Hematopoietic multipotent progenitor cell treated with erythropoietin and hydrocortisone succinate and interleukin-3 and kit ligand, for 4 days (in vitro differentiated cells): ENCODE data around the gene XRCC4.
"Not testable (repeated sequence)": the region's sequence is repeated elsewhere in the genome, so short reads cannot be mapped to it uniquely, and the experiment has no call there.

Source experiments
- DNase-seq: peaks from one replicate; pipeline ENCODE4 v3.0.0-alpha.2; 2015

XRCC4 gene

GRCh38 chr5:83283761-83284160, 206.4 kb downstream of the XRCC4 start:
- DNase-seq = no peak

GRCh38 chr5:83285661-83286398, 208.5 kb downstream of the XRCC4 start:
- DNase-seq = no peak

DNA sequence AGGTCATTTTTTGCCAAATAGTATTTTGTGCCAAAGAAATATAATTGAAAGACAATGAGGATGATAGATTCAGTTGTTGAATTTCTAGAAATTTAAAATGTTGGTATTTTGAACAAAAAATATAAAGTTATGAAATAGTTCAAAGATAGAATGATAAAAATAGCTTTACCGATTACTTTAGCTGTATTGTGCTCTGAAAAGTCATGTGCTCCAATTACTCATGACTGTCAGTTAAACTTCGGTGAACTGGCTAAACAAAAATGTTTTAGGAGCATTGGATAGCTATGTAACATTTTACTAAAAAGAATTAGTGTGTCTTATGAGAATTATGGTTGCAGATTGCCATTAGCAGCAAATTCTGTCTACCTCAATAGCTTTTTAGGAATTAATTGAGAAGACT, 216.9 kb downstream of the XRCC4 start:
- DNase-seq = no peak

- no peak for DNase-seq
These were observed 222.0 kb downstream of the XRCC4 start for GRCh38 chr5:83299353-83299752.

DNA sequence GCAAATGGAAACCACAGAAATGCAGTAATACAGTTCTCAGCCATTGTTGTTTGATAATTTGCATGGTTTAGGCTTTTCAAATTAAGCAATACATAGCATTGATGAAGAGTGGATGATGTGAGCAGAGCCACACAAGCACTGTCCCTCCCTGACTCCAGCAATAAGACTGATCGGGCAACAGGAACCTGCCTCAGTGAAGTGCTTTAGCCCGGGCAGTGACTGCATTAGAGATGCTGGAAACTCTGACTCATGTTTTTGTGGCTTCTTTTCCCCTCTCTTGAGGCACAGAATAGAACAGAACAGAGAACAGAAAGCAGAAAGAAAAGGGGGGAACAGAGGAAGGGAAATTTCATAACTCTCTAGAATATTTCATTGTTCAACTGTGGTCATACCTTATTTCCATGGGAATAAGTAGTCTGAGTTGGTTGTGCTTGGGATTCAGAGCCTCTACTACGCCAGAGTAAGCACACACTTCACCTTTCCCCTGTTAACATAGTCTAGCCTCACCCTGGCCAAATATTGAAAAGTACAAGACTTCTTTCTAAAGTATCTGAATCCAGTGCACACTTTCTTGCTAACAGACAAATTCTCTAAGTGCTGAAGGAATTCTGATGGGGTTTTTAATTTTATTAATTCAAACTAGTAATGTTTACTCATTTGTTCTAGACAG, 229.4 kb downstream of the XRCC4 start:
- peak; percentile 76 for DNase-seq

DNA sequence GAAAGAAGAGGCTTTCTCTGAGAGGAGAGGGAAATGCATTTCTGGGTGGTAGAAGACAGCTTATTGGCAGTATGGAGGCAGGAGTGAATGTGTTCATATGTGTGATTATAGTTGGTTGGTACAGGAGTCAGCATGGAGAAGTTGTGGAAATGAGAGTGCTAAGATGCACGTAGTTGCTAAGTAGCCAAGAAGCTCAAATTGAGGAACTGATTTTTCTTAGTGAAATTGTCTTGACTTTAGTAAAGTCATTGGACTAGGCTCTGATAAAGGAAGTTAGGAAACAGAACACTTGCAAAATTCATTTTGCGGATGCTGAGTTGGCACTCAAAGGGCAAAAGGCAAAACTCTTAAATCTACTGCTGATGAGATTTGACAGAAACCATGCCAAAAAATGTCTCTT, 235.3 kb downstream of the XRCC4 start:
- DNase-seq = peak; percentile 73

- no peak for DNase-seq
These were observed 236.1 kb downstream of the XRCC4 start for GRCh38 chr5:83313436-83313835.

DNA sequence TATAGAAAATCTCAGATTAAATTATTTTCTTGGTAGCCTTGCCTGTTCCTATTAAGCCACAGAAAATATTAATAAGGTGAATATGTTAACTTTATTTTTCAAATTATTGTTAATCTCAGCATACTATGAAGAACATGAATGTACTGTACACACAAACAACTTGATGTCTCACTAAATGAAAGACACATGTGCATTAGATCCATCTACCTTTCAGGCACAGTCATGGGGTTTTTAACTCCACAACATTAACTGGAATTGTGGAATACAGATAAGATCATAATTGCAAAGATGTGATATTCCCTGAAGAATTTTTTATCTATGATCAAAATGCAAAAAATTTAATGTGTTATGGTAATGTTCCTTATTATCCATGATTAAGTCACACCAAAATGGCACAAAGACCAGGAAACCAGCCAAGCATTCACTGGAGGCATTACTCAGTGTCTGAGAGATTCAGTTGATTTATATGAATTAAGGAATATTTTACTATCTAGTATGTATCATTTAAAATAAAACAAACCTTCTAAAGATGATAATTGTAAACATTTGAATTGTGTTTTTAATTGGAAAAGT, 244.2 kb downstream of the XRCC4 start:
- no peak for DNase-seq

DNA sequence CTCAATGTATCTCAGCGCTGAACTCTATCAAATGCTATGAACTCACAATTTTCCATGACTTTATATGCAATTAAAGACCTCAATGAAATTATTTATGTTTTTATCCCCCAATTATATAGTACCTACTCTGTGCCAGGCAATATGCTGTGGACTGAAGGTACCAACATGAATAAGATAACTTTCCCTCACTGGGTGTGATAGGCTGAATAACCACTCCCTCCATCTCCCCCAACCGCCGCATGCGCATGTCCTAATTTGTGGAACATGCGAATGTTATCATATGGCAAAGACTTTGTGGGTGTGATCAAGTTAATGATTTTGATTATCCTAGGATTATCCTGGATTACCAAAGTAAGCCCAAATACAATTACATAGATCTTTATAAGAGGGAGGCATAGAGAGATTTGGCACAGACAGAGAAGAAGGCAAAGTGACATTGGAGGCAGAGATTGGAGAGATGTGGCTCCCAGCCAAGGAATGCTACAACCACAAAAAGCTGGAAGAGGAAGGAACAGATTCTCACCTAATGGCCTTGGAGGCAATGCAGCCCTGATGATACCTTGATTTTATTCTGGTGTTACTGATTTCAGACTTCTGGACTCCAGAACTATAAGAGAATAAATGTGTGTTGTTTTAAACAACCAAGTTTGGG, 245.1 kb downstream of the XRCC4 start:
- no peak for DNase-seq

DNA sequence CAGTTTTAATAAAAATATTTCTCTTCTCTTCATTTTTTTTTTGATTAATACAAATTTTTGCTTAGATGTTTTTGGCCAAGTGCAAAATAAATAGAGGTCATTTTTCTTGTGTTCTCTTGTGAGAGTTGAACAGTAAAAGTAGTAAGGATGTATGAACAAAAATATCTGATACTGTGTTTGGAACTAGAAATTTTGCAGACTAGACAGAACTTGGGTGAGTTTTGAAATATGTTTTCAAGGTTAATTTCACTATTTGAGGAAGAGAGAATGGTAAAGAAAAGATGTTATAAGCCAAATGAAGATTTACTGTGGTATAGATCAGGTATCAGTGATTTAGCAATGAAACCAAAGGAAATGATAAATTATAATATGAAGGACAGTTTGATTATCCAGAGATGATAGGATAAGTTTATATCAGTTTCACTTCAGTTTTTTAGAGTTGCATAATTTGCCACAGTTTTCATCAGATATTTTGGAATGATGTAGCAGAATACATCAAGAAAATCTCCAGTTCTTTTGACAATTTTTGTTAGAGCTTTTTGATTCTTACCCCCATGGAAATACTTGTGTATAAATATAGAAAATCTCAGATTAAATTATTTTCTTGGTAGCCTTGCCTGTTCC, 246.3 kb downstream of the XRCC4 start:
- peak; percentile 18 for DNase-seq

GRCh38 chr5:83331842-83332241, 254.5 kb downstream of the XRCC4 start:
- DNase-seq = no peak

DNA sequence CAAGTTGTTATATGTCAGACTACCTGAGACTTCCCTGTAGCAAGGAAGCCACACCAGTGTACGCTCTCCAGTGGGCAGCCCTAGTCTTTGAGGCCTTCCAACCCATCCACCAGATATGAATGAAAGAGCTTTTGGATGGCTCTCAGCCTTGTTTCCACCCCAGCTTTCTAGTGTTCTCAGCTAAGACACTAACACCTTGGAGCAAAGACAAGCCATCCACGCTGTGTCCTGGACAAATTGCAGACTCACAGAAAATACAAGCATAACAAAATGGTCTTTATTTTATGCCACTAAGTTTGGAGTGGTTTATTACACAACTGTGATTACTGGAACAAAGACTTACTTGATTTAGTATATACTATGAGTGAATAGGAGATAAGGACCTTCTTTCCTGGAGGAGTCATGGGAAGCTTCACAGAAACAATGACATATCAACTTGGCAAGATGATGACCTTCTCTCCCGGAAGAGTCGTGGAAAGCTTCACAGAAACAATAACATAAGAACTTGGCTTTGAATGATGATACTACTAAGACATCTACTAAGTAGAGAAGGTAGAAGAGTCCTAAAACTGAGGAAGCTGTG, 260.2 kb downstream of the XRCC4 start:
- no peak for DNase-seq

- peak; percentile 40 for DNase-seq
These were observed 263.2 kb downstream of the XRCC4 start for GRCh38 chr5:83340511-83340918.

DNA sequence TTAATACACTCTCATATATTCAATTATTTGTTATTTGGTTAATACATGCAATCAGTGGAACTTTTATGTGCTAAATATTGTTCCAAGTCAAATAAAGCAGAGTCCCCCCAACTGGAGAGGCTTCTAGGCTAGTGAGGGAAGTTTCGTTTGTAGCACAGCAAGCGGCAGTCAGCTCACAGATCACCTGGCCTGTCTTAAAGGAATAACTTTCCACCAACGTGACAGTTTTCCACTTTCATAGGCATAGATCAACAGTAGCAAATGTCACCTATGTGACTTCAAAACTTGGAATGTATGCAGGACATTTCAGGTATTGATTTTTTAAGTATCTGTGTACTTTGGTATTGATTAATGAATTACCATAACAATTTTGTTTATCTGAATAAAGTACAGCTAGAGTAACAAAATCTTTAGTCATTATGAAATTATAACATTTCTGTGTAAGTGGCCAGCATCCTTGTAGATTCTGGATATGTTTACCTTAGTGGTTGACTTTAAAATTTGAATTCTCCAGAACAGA, 264.5 kb downstream of the XRCC4 start:
- DNase-seq = no peak

DNA sequence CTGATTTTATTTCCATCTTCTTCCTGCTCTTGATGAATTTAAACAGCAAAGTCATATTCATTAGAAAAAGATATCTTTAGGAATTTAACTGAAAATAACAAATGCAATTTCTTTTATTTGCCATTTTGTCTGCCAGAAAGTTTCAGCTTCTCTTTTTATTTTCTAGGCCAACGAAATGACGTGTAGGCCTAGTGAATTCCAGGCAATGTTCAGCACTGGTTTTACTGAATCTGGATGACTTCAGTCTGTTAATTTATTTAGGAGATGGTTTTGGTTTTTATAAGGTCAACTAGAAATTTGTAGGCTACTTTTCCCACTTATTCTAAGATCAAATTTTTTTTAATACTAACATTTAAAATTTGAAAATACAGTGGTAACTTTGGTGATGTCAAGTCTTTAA, 265.1 kb downstream of the XRCC4 start:
- no peak for DNase-seq

DNA sequence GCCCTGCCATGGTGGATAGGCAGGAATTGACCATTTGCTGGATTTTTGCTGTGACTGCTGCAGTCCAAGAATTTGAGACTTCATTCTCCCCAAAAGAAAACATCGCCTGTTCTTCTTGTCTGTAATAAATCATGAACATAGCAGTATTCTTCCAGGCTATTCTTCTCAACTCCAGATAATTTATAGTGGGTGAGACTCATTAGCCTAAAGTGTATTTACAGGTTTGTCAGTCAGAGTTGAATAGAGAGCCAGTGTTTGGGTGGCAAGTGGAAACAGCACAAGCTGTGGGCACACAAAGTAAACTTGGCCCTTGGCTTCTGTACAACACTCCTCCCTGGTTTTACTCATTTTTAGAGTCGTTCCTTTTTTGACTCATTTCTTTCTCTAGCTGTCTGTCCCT, 266.0 kb downstream of the XRCC4 start:
- DNase-seq = no peak

DNA sequence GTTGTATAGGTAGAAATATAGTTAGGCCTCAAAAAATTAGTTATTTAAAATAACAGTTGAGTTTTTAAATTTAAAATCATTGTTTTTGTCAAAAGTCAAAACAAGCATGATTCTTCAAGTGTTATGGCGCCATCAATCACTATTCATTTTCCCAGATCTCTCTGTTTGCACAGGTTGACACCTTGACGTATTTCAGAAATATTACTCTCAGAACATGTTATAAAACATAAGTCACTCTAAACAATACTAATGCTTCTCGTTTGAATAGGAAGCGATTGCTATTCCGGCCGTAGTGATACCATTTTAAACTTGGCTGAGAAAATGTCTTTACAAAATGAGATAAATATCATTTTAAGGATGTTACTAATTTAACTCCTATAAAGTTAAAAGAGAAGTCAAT, 268.1 kb downstream of the XRCC4 start:
- no peak for DNase-seq

DNA sequence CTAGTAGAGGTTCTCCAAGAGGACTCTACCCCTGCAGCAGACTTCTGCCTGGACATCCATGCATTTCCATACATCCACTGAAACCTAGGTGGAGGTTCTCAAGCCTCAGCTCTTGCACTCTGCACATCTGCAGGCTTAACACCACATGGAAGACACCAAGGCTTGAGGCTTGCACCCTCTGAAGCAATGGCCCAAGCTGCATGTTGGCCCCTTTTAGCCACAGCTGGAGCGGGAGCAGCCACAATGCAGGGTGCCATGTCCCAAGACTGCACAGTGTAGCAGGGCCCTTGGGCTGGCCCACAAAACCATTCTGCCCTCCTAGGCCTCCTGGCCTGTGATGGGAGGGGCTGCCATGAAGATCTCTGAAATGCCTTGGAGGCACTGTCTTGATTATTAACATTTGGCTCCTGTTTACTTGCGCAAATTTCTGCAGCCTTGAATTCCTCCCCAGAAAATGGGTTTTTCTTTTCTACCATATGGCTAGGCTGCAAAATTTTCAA, 271.0 kb downstream of the XRCC4 start:
- no peak for DNase-seq

DNA sequence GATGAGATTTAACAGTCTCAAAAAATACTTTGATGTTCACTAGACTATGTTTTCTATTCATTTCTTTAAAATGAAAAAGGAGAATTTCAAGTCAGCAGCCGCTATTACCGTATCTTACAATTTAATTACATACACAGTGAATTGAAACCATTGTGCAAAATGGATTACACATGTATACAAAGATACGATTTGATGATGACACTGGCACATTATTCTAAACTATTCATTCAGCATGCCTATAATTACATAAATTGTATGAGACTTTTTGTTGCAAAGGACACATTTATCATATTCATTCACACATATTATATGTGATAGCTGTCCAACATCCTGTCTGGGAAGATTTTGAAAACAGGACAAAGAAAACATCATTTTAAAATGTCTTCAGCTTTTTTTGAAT, 275.9 kb downstream of the XRCC4 start:
- no peak for DNase-seq

DNA sequence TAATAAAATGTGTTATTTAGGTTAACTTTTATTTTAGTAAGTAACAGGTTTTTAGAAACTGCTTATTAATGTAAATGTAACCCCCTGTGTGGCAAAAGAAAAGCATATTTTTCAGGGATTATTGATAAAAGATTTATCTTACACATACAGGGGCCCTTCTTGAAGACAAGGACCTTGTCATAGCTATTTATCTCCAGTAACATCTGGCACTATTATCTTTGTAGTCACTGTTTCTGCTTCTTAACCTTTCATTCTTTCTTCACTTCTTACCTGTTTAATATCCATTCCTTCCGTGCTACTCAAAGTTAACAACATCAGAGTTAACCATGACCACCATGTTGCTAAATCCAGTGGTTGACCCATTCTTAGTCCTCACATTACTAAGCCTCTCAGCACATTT, 276.4 kb downstream of the XRCC4 start:
- DNase-seq = no peak

- no peak for DNase-seq
These were observed 277.6 kb downstream of the XRCC4 start for GRCh38 chr5:83354958-83355357.

- DNase-seq = not testable (repeated sequence)
These were observed 278.2 kb downstream of the XRCC4 start for GRCh38 chr5:83355482-83356014.
